Endodermal cell (in vitro differentiated cells): ENCODE measurements around the gene TMEM94. TPM values are rescaled to one million over a fixed set of nuclear protein-coding genes. Genes with fewer than 3 reads are reported as not detected.

Experiments used
- DNase-seq: peaks from one replicate; pipeline ENCODE4 v3.0.0-alpha.2; 2017
- H3K27ac ChIP-seq: 2 replicates; pipeline ENCODE4 v1.5.1; 2013; ENCODE audit warnings: mild to moderate bottlenecking, low read depth, low read length, moderate library complexity
- H3K27me3 ChIP-seq: 2 replicates; pipeline ENCODE4 v1.6.1; 2013; ENCODE audit warnings: mild to moderate bottlenecking, low read length, moderate library complexity; ENCODE audit not compliant: insufficient read depth, control insufficient read depth, poor library complexity, severe bottlenecking
- H3K36me3 ChIP-seq: 2 replicates; pipeline ENCODE4 v1.7.0; 2013; ENCODE audit warnings: mild to moderate bottlenecking, low read length, moderate library complexity; ENCODE audit not compliant: control insufficient read depth, insufficient read depth
- H3K4me1 ChIP-seq: one replicate; pipeline ENCODE4 v1.7.0; 2013; ENCODE audit warnings: low read length; ENCODE audit not compliant: control insufficient read depth, insufficient read depth
- H3K4me3 ChIP-seq: 2 replicates; pipeline ENCODE4 v1.5.1; 2013; ENCODE audit warnings: mild to moderate bottlenecking, low read length, moderate library complexity
- H3K9ac ChIP-seq: 2 replicates; pipeline ENCODE4 v1.6.1; 2013; ENCODE audit warnings: mild to moderate bottlenecking, low read length, moderate library complexity; ENCODE audit not compliant: poor library complexity, severe bottlenecking; ENCODE audit errors: extremely low read depth
- H3K9me3 ChIP-seq: 2 replicates; pipeline ENCODE4 v1.6.1; 2013; ENCODE audit warnings: mild to moderate bottlenecking, low read length, moderate library complexity; ENCODE audit not compliant: control insufficient read depth
- H3K27ac Mint-ChIP-seq: 2 replicates; pipeline ENCODE4 v1.8.0; 2020; ENCODE audit warnings: mixed read lengths
- H3K27me3 Mint-ChIP-seq: 2 replicates; pipeline ENCODE4 v1.8.0; 2021; ENCODE audit warnings: mild to moderate bottlenecking, mixed read lengths; ENCODE audit not compliant: insufficient read depth
- H3K36me3 Mint-ChIP-seq: 2 replicates; pipeline ENCODE4 v1.8.0; 2020; ENCODE audit warnings: low read depth, mixed read lengths
- H3K4me1 Mint-ChIP-seq: 2 replicates; pipeline ENCODE4 v1.8.0; 2020; ENCODE audit warnings: mixed read lengths
- H3K4me3 Mint-ChIP-seq: 2 replicates; pipeline ENCODE4 v1.8.0; 2020; ENCODE audit warnings: mild to moderate bottlenecking, moderate library complexity, mixed read lengths
- H3K9me3 Mint-ChIP-seq: 2 replicates; pipeline ENCODE4 v1.8.0; 2020; ENCODE audit warnings: mild to moderate bottlenecking, mixed read lengths
- CTCF ChIP-seq: fragments of 200-600 bp; sonication (generic); conservative IDR thresholded peaks from 2 replicates; pipeline ENCODE4 v1.5.0; 2021; ENCODE audit warnings: antibody characterized with exemption, mild to moderate bottlenecking
- WGBS, 2 experiments: methylation state at CpG; one replicate each; pipeline versions ENCODE4 v1.1.5 to v1.1.7; 2013; ENCODE audit warnings: missing lambda C conversion rate in 2 of 2, mixed read lengths in 1 of 2; ENCODE audit not compliant: insufficient coverage in 1 of 2, insufficient read length in 1 of 2; 5-methylcytosine and 5-hydroxymethylcytosine counted together
- total RNA-seq, 2 donors: library from RNA; stranded (reverse); fragmentation: NEBNext Ultra II Directional in 1 of 2; extraction: Animal tissue kit (Norgen Biotek cat#: 25700) in 1 of 2; gene quantifications; 2 replicates in 1 of 2; 3 replicates in 1 of 2; pipeline ENCODE4 v1.2.1, GENCODE V29; 2021

Gene TMEM94
- total RNA-seq, 2 donors from 2014 or later: 96.0 to 106 TPM

GRCh38 chr17:75482098-75482942 is 25.9 kb downstream of the TMEM94 start:
- Histone ChIP-seq H3K27ac (no peak overlapping the region), H3K9me3 (no peaks in the 10 kb centered on the region), H3K4me3 (no peak overlapping the region), H3K9ac (no peak overlapping the region), H3K36me3 (peaks cover 4% of the 10 kb centered on the region), H3K4me1 (peaks cover 7% of the 10 kb centered on the region), H3K27me3 (peaks cover 68% of the 10 kb centered on the region)
- Mint-ChIP-seq H3K4me1 (peaks cover 32% of the 10 kb centered on the region), H3K4me3 (no peak overlapping the region), H3K9me3 (no peaks in the 10 kb centered on the region), H3K27me3 (peaks cover 78% of the 10 kb centered on the region), H3K36me3 (peaks cover 20% of the 10 kb centered on the region), H3K27ac (no peak overlapping the region)
- TF ChIP-seq CTCF: no peak
- 94 to 96% methylated on average over 8 to 16 of the region's 16 CpGs for WGBS, 2 experiments
- no peak for DNase-seq

DNA sequence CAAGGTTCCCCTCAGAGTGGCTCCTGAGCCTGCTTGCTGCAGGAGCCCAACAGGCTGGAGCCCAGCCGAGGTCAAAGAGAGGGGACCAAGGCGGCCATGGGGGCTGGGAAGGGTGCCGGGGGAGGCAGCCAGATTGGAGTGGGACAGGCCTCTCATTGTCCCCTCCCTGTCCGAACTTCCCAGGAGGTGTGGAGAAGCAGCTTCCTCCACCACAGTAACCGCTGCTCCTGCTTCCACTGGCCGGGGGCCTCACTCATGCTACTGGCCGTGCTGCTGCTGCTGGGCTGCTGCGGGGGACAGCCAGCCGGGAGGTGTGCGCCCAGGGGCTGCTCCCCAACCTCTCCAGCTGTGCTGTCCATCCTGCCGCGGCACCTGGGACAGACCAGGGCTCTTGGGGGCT is 29.3 kb downstream of the TMEM94 start:
- Mint-ChIP-seq H3K9me3 (no peaks in the 10 kb centered on the region), H3K27me3 (peaks cover 58% of the 10 kb centered on the region), H3K27ac (no peak overlapping the region), H3K36me3 (peaks cover 18% of the 10 kb centered on the region), H3K4me1 (peaks cover 17% of the 10 kb centered on the region), H3K4me3 (no peak overlapping the region)
- Histone ChIP-seq H3K9me3 (no peaks in the 10 kb centered on the region), H3K27ac (no peak overlapping the region), H3K4me3 (no peak overlapping the region), H3K4me1 (peaks cover 6% of the 10 kb centered on the region), H3K36me3 (peaks cover 4% of the 10 kb centered on the region), H3K27me3 (peaks cover 43% of the 10 kb centered on the region), H3K9ac (no peak overlapping the region)
- 93 to 97% methylated on average over 6 to 12 of the region's 12 CpGs for WGBS, 2 experiments
- no peak for TF ChIP-seq CTCF
- peak; percentile 40 for DNase-seq

GRCh38 chr17:75486151-75486550 is 29.7 kb downstream of the TMEM94 start:
- no peak overlapping the region for H3K27ac Mint-ChIP-seq
- peaks cover 13% of the 10 kb centered on the region for H3K4me1 Mint-ChIP-seq
- H3K9me3 Mint-ChIP-seq: no peaks in the 10 kb centered on the region
- no peak overlapping the region for H3K4me3 Mint-ChIP-seq
- peak; percentile 34 for DNase-seq
- Histone ChIP-seq H3K36me3 (peaks cover 4% of the 10 kb centered on the region), H3K4me1 (peaks cover 5% of the 10 kb centered on the region), H3K27ac (no peak overlapping the region), H3K4me3 (no peak overlapping the region), H3K9ac (no peak overlapping the region), H3K9me3 (no peaks in the 10 kb centered on the region), H3K27me3 (peaks cover 42% of the 10 kb centered on the region)
- 95 to 97% methylated on average over 9 to 14 of the region's 14 CpGs for WGBS, 2 experiments
- peaks cover 18% of the 10 kb centered on the region for H3K36me3 Mint-ChIP-seq
- no peak for TF ChIP-seq CTCF
- peaks cover 56% of the 10 kb centered on the region for H3K27me3 Mint-ChIP-seq
